Measurements from ENCODE around the gene PNCK. TPM values are rescaled to one million over a fixed set of nuclear protein-coding genes. Genes with fewer than 3 reads are reported as not detected.

Gene PNCK
- total and polyA plus RNA-seq, 10 of the 15 experiments (the other 5 are each of a cell fraction or from before 2014, with no cell fraction given): 0.21 to 0.67 (median 0.54) TPM; not detected in 7

GRCh38 chrX:153669174-153669890 is 4.3 kb downstream of the PNCK start:
- ChIA-PET CTCF (interaction anchor here (1.0 to 4.5 kb wide), 6 partner anchors 10 to 729 kb away, joined by 3 to 28 read pairs (median 19); no protein-coding TSS in a partner anchor), RAD21 (ENCODE audit: unreplicated experiment) (interaction anchor here (3.7 kb wide), 1 partner anchor 130 kb away, joined by 26 read pairs; no protein-coding TSS in a partner anchor), POLR2A (no interaction called here), SMC1A (ENCODE audit: uncharacterized antibody, unreplicated experiment) (no interaction called here)
- no peak overlapping the region for H3K4me2 ChIP-seq (ENCODE audit: control insufficient read depth, insufficient read depth)
- DNase-seq (ENCODE audit: low read depth, low spot score) (no peak), ATAC-seq (peak; percentile 73), FAIRE-seq (no peak)
- no peak overlapping the region for H2AFZ ChIP-seq (ENCODE audit: control insufficient read depth, low read depth, low read length)
- no peaks in the 10 kb centered on the region for H3K79me2 ChIP-seq (ENCODE audit: control insufficient read depth, insufficient read depth, low read length)
- TF ChIP-seq SMC3 (IDR thresholded peaks at IDR 0.05; ENCODE audit: borderline replicate concordance, low read length): peak; percentile 17; the same call in 1 of the 2 replicates
- no peak for TF ChIP-seq E2F4 (IDR thresholded peaks at IDR 0.05; ENCODE audit: low read depth, low read length)
- peak; percentile 56 to 77 (median 73) for TF ChIP-seq CTCF (IDR thresholded peaks at IDR 0.05 in 2 of 3, conservative IDR thresholded peaks at IDR 0.05 in 1 of 3; ENCODE audit: control insufficient read depth in 2 of 3, extremely low read depth in 1 of 3, insufficient read depth in 1 of 3, low read depth in 3 of 3, low read length in 3 of 3)
- TF ChIP-seq WRNIP1 (IDR thresholded peaks at IDR 0.05; ENCODE audit: borderline replicate concordance, low read depth, low read length): no peak
- no peak for TF ChIP-seq ATF7 (IDR thresholded peaks at IDR 0.05; ENCODE audit: low read depth)
- no peak for TF ChIP-seq CEBPB (IDR thresholded peaks at IDR 0.05; ENCODE audit: borderline replicate concordance in 1 of 2, low read depth in 2 of 2, low read length in 2 of 2)
- H3K9ac ChIP-seq (ENCODE audit: control insufficient read depth, insufficient read depth, low read length): no peak overlapping the region
- no TSS peak for BruUV-seq (replicated peaks)
- H3K27ac ChIP-seq (ENCODE audit: control insufficient read depth, insufficient read depth): no peak overlapping the region
- H3K27me3 ChIP-seq (replicated peaks in 1 of 2; ENCODE audit: control insufficient read depth in 2 of 2, insufficient read depth in 2 of 2, low read length in 1 of 2): no peaks in the 10 kb centered on the region
- no peaks in the 10 kb centered on the region for H4K20me1 ChIP-seq (ENCODE audit: control insufficient read depth, insufficient read depth)
- WGBS (ENCODE audit: insufficient coverage, insufficient replicate concordance, low lambda C conversion rate, missing lambda C conversion rate): 51% methylated on average over 17 of the region's 17 CpGs
- H3K4me3 ChIP-seq: no peak overlapping the region
- intact Hi-C loops (cut with micrococcal nuclease; ENCODE audit: unreplicated experiment): loop anchor here (2.0 to 5.0 kb wide), 3 partner anchors 57 to 711 kb away; no protein-coding TSS in a partner anchor
- in situ Hi-C loops (cut with MboI): no loop called here
- no peaks in the 10 kb centered on the region; the same call in 2 of the 3 replicates for H3K9me3 ChIP-seq (replicated peaks; ENCODE audit: control insufficient read depth, insufficient read depth, low read length)
- no peaks in the 10 kb centered on the region for H3K36me3 ChIP-seq (ENCODE audit: control insufficient read depth in 2 of 2, insufficient read depth in 2 of 2, low read length in 1 of 2)
- no peaks in the 10 kb centered on the region for H3K4me1 ChIP-seq (ENCODE audit: control insufficient read depth, insufficient read depth, low read length)
